GM21737 (cell line): Measurements from ENCODE around the gene CHMP3.
"Not testable (repeated sequence)": the region's sequence is repeated elsewhere in the genome, so short reads cannot be mapped to it uniquely, and the experiment has no call there.

Source experiments
- ATAC-seq: cut with Tn5 transposase; IDR thresholded peaks from one replicate; pipeline ENCODE4 v1.9.1; 2021; ENCODE audit warnings: mild to moderate bottlenecking, moderate library complexity; ENCODE audit not compliant: unreplicated experiment

Gene CHMP3

DNA sequence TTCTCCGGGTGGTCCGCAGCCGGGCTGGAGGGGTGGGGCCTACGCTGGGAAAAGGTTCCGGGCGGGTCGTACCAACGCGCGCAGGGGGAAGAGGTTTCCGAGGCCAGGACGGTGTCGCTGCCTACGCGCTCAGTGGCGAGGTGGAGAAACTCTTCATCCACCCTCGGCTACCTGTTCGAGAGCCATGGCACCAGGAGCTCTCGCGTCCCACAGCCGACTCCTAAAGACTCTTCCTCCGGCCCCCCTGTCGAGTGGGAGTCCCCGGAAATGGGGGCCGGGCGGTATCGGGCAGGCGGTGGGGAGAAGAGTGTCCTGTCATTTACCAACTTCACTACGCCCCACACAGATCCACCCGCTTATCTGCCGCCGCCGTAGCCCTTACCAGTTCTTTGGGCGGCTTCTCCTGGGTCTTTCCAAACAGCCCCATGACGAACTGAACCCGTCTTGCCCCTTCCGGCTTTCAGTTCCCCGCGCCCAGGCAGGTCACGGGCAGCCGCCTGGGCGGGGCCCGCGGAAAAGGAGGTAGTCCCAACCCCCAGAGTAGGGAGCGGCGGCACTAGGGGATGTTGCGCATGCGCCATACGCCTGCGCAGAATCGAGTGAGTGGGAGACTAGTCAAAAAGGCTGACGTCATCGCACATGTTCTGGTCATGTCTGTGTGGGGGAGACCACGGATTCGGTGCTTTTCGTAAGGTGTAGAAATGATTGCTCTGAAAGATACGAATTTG lies at the start of gene CHMP3:
Gene CHMP3 (minus strand): TSS at position 522 of the 728 bp plus-strand sequence. CDS start 95 bp downstream, at position 427.
- ATAC-seq = peak; percentile 88

- ATAC-seq = no peak
Measured at GRCh38 chr2:86610871-86611270, 47.6 kb upstream of the CHMP3 start.

GRCh38 chr2:86608832-86609410 lies 45.7 kb upstream of the CHMP3 start:
- ATAC-seq = no peak

GRCh38 chr2:86603905-86604304 lies 40.7 kb upstream of the CHMP3 start:
- ATAC-seq = no peak

- ATAC-seq = no peak
Measured at GRCh38 chr2:86598966-86599365, 35.7 kb upstream of the CHMP3 start.

DNA sequence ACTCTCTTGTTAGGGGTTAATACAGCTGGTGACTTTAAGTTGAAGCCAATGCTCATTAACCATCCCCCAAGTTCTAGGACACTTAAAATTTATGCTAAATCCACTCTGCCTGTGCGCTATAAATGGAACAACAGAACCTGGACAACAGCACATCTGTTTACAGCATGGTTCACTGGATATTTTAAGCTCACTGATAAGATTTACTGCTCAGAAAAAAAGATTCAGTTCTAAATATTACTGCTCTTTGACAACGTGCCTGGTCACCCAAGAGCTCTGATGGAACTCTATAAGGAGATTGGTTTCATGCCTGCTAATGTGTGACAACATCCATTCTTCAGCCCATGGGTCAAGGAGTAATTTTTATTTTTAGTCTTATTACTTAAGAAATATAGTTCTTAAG lies 32.9 kb upstream of the CHMP3 start:
- no peak for ATAC-seq

DNA sequence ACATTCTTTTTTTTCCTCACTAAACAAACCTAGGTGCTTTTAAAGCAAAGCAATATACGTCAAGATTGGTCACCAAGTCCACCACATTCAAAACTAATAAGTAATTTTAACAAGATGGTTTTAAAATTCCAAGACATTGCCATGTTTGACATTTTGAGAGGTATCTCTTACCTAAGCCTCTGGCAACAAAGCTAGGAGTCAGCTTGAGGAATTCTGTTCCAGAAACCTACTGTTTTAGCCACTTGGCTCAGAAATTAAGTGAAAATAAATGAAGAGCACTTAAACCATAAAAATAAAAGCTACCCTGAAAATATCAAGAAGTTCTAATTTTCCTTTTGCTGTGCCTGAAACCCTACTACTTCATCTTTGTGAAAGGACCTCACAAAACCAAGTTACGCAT lies 30.0 kb upstream of the CHMP3 start:
- ATAC-seq = no peak

DNA sequence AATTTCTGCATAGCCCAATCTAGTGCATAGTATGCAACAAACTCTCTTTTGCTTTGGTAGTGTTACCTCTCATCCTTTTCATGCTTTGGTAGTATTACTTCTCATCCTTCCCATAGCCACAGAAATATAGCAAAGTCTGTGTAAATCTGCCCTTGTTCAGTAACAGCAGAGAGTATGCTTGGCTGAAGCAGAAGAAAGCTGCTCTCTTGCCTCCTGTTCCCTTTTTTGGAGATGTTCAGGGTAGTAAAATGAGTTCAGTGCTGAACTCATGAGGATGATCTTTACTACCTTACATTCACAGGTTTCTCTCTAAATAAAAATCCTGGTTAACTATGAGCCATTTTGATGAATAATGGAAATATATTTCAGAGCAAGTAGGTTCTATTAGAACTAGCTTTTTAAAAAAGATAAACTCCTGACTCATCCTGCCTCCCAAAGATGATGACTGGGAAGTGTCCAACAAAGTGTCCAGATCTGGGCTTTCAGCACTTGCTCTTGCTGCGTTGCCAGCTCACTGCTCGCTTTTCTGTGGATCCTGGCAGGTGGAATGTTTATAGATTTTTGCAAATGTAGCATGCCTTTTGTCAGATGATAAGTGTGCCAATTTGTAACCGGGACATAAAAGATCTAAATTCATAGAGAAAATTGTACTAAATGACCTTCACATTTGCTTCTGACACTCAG lies 29.4 kb upstream of the CHMP3 start:
- ATAC-seq = no peak

- not testable (repeated sequence) for ATAC-seq
Measured at GRCh38 chr2:86589701-86590100, 26.5 kb upstream of the CHMP3 start.

GRCh38 chr2:86584151-86584913 lies 21.1 kb upstream of the CHMP3 start:
- no peak for ATAC-seq

- no peak for ATAC-seq
Measured at GRCh38 chr2:86580560-86580959, 17.3 kb upstream of the CHMP3 start.

GRCh38 chr2:86577817-86578456 lies 14.7 kb upstream of the CHMP3 start:
- ATAC-seq = no peak

GRCh38 chr2:86570059-86570458 lies 6.8 kb upstream of the CHMP3 start:
- ATAC-seq = no peak

GRCh38 chr2:86566821-86567190 lies 3.6 kb upstream of the CHMP3 start:
- ATAC-seq = no peak

GRCh38 chr2:86566158-86566820 lies 3.0 kb upstream of the CHMP3 start:
- no peak for ATAC-seq

DNA sequence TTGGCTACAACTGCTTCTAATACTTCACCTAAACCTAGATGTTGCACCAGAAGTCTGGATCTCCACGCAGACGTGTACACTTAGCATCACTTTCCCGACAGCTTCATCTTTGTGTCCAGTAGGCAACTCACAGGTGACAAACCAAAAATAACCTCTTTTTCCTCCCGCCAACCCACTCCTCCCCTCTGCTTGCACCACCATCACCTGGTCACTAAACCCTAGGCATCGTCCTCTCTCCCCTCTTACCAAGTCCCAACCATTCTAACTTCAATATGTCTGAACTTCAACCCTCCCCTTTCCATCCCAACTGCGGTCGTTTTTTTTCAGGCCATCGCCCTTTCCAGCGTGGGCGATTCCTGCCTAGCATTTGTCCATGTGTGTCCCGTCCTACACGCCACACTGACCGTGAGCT lies 413 bp upstream of the CHMP3 start:
- ATAC-seq = no peak

DNA sequence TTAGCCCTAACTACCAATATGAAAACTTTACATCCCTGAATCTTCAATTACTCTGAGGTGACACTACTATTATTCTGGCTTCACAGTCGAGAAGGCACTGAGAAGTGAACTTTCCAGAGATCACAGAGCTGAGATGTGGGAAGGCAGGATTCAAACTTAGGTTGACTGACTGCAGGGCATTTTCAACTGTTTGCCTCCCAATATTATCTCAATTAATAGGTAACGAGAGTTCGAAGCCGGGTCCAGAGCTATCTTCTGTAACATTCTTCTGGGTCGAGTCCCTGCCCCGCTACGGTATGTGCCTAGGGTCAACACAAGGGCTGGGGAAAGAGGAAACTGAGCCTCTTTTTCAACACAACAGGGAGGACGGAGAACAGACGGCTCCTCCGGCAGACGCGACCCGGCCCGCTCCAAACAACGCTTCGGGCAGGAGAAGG lies 740 bp downstream of the CHMP3 start:
- no peak for ATAC-seq

DNA sequence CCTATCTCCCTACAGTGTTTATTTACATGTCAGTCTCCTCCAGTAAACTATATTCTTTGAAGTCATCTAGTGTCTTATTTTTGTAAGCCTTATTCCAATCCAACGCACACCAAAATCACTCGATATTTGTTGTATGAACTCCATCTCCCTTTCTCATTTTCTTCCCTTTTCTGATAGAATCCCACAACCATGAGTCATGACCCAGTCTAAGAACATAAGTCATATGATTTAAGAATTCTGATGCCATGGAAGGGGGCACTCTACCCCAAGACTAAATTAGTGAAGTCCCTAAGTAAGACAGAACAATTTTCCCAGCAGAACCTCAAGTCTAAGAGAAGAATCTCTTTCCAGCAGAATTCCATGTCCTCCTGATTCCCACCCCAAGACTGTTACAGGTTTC lies 5.4 kb downstream of the CHMP3 start:
- no peak for ATAC-seq

- ATAC-seq = no peak
Measured at GRCh38 chr2:86556508-86556907, 6.7 kb downstream of the CHMP3 start.

DNA sequence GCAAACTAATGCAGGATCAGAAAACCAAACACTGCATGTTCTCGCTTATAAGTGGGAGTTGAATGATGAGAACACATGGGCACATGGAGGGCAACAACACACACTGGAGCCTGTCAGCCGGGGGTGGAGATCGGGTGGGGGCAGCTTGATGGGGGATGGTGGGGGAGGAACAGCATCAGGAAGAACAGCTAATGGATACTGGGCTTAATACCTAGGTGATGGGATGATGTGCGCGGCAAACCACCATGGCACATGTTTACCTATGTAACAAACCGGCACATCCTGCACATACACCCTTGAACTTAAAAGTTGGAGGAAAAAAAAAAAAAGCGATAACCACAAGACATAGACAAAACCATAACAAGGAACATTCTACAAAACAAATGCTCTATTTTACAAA lies 10.4 kb downstream of the CHMP3 start:
- ATAC-seq = no peak
